Suppressor macrophage treated with lipopolysaccharide for 4 hours (primary cell): Measurements from ENCODE around the gene GHR.

Experiments used
- DNase-seq: peaks from one replicate; pipeline ENCODE4 v3.0.0-alpha.2; 2020

The GHR gene

GRCh38 chr5:42423285-42424165 is at the start of gene GHR:
Gene GHR, plus strand, starts transcription at chr5:42423439. Its CDS starts 142,436 bp downstream, at chr5:42565875.
- peak; percentile 73 for DNase-seq

- DNase-seq, result no peak
Observed at GRCh38 chr5:42374679-42375273, 48.5 kb upstream of the GHR start.

- no peak for DNase-seq
Observed at GRCh38 chr5:42377496-42377895, 45.7 kb upstream of the GHR start.

- no peak for DNase-seq
Observed at GRCh38 chr5:42381973-42382372, 41.3 kb upstream of the GHR start.

GRCh38 chr5:42387563-42387962 is 35.7 kb upstream of the GHR start:
- DNase-seq, result no peak

GRCh38 chr5:42390115-42390514 is 33.1 kb upstream of the GHR start:
- no peak for DNase-seq

GRCh38 chr5:42392917-42393316 is 30.3 kb upstream of the GHR start:
- no peak for DNase-seq

GRCh38 chr5:42396111-42396510 is 27.1 kb upstream of the GHR start:
- no peak for DNase-seq

- DNase-seq, result no peak
Observed at GRCh38 chr5:42397267-42397666, 26.0 kb upstream of the GHR start.

GRCh38 chr5:42399702-42400101 is 23.5 kb upstream of the GHR start:
- no peak for DNase-seq

- DNase-seq, result no peak
Observed at GRCh38 chr5:42400474-42400873, 22.8 kb upstream of the GHR start.

GRCh38 chr5:42403236-42403635 is 20.0 kb upstream of the GHR start:
- no peak for DNase-seq

- DNase-seq, result no peak
Observed at GRCh38 chr5:42404366-42404765, 18.9 kb upstream of the GHR start.

- no peak for DNase-seq
Observed at GRCh38 chr5:42419294-42419693, 3.9 kb upstream of the GHR start.

GRCh38 chr5:42422656-42423280 is 471 bp upstream of the GHR start:
- no peak for DNase-seq

- no peak for DNase-seq
Observed at GRCh38 chr5:42426016-42426415, 2.8 kb downstream of the GHR start.

- DNase-seq, result no peak
Observed at GRCh38 chr5:42429694-42430093, 6.5 kb downstream of the GHR start.

GRCh38 chr5:42434047-42434724 is 10.9 kb downstream of the GHR start:
- no peak for DNase-seq

- DNase-seq, result no peak
Observed at GRCh38 chr5:42436051-42436450, 12.8 kb downstream of the GHR start.

GRCh38 chr5:42454216-42454995 is 31.2 kb downstream of the GHR start:
- no peak for DNase-seq

GRCh38 chr5:42461033-42461432 is 37.8 kb downstream of the GHR start:
- DNase-seq, result no peak

GRCh38 chr5:42461507-42461906 is 38.3 kb downstream of the GHR start:
- no peak for DNase-seq

- DNase-seq, result no peak
Observed at GRCh38 chr5:42462083-42462482, 38.8 kb downstream of the GHR start.
